Measurements from ENCODE around the gene BPGM.
"Not testable (repeated sequence)": the region's sequence is repeated elsewhere in the genome, so short reads cannot be mapped to it uniquely, and the experiment has no call there.

Gene BPGM

GRCh38 chr7:134662166-134662870, 15.7 kb downstream of the BPGM start:
- no peak for DNase-seq

GRCh38 chr7:134662871-134663205, 16.2 kb downstream of the BPGM start:
- no peak for DNase-seq

GRCh38 chr7:134665045-134665444, 18.4 kb downstream of the BPGM start:
- not testable (repeated sequence) for DNase-seq

- no peak for DNase-seq
Observed at GRCh38 chr7:134667899-134668298, 21.2 kb downstream of the BPGM start.

- DNase-seq: no peak
Observed at GRCh38 chr7:134669388-134669787, 22.7 kb downstream of the BPGM start.

- DNase-seq: peak in 1 of 56 donors; percentile 6
Observed at GRCh38 chr7:134669845-134670373, 23.3 kb downstream of the BPGM start.

GRCh38 chr7:134671609-134672008, 25.0 kb downstream of the BPGM start:
- DNase-seq: no peak

- DNase-seq: no peak
Observed at GRCh38 chr7:134674424-134674823, 27.8 kb downstream of the BPGM start.

GRCh38 chr7:134676743-134677142, 30.1 kb downstream of the BPGM start:
- no peak for DNase-seq

GRCh38 chr7:134678115-134678514, 31.5 kb downstream of the BPGM start:
- DNase-seq: no peak

- DNase-seq: no peak
Observed at GRCh38 chr7:134679006-134679405, 32.4 kb downstream of the BPGM start.

GRCh38 chr7:134684165-134684564, 37.5 kb downstream of the BPGM start:
- DNase-seq: no peak

- DNase-seq: no peak
Observed at GRCh38 chr7:134685250-134685649, 38.6 kb downstream of the BPGM start.

- DNase-seq: no peak
Observed at GRCh38 chr7:134686786-134687185, 40.1 kb downstream of the BPGM start.

GRCh38 chr7:134689550-134689949, 42.9 kb downstream of the BPGM start:
- not testable (repeated sequence) for DNase-seq

- DNase-seq: peak in 10 of 56 donors; percentile 1 to 72 (median 31)
Observed at GRCh38 chr7:134690016-134690415, 43.4 kb downstream of the BPGM start.

- DNase-seq: peak in 53 of 56 donors; percentile 18 to 88 (median 69)
Observed at GRCh38 chr7:134690614-134691504, 44.2 kb downstream of the BPGM start.

GRCh38 chr7:134691546-134692343, 45.1 kb downstream of the BPGM start:
- no peak for DNase-seq

- DNase-seq: no peak
Observed at GRCh38 chr7:134692344-134692705, 45.7 kb downstream of the BPGM start.

- no peak for DNase-seq
Observed at GRCh38 chr7:134693256-134693655, 46.6 kb downstream of the BPGM start.

GRCh38 chr7:134694299-134694698, 47.6 kb downstream of the BPGM start:
- no peak for DNase-seq

GRCh38 chr7:134694767-134695166, 48.1 kb downstream of the BPGM start:
- DNase-seq: no peak
